ENCODE data around the gene SPDYC. TPM values are rescaled to one million over a fixed set of nuclear protein-coding genes. Genes with fewer than 3 reads are reported as not detected.

The SPDYC gene
- total and polyA plus RNA-seq, 2 of the 13 experiments (the other 11 are each of a cell fraction or from before 2014, with no cell fraction given) = 0.15 to 0.33 TPM

DNA sequence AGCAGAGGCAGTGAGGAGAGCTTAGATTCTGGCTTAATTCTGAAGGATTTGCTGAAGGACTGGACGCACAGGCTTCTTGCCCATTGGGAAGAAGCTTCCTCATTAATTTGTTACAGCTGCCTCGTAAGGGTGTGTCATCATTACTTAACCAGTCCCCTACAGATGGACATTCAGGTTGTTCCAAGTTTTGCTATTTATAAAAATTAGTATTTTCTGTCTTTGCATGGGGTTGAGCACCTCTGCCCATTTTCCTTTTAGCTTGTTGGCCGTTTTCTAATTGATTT lies 49.8 kb downstream of the SPDYC start (continued):
- TF ChIP-seq, protein P1, sequence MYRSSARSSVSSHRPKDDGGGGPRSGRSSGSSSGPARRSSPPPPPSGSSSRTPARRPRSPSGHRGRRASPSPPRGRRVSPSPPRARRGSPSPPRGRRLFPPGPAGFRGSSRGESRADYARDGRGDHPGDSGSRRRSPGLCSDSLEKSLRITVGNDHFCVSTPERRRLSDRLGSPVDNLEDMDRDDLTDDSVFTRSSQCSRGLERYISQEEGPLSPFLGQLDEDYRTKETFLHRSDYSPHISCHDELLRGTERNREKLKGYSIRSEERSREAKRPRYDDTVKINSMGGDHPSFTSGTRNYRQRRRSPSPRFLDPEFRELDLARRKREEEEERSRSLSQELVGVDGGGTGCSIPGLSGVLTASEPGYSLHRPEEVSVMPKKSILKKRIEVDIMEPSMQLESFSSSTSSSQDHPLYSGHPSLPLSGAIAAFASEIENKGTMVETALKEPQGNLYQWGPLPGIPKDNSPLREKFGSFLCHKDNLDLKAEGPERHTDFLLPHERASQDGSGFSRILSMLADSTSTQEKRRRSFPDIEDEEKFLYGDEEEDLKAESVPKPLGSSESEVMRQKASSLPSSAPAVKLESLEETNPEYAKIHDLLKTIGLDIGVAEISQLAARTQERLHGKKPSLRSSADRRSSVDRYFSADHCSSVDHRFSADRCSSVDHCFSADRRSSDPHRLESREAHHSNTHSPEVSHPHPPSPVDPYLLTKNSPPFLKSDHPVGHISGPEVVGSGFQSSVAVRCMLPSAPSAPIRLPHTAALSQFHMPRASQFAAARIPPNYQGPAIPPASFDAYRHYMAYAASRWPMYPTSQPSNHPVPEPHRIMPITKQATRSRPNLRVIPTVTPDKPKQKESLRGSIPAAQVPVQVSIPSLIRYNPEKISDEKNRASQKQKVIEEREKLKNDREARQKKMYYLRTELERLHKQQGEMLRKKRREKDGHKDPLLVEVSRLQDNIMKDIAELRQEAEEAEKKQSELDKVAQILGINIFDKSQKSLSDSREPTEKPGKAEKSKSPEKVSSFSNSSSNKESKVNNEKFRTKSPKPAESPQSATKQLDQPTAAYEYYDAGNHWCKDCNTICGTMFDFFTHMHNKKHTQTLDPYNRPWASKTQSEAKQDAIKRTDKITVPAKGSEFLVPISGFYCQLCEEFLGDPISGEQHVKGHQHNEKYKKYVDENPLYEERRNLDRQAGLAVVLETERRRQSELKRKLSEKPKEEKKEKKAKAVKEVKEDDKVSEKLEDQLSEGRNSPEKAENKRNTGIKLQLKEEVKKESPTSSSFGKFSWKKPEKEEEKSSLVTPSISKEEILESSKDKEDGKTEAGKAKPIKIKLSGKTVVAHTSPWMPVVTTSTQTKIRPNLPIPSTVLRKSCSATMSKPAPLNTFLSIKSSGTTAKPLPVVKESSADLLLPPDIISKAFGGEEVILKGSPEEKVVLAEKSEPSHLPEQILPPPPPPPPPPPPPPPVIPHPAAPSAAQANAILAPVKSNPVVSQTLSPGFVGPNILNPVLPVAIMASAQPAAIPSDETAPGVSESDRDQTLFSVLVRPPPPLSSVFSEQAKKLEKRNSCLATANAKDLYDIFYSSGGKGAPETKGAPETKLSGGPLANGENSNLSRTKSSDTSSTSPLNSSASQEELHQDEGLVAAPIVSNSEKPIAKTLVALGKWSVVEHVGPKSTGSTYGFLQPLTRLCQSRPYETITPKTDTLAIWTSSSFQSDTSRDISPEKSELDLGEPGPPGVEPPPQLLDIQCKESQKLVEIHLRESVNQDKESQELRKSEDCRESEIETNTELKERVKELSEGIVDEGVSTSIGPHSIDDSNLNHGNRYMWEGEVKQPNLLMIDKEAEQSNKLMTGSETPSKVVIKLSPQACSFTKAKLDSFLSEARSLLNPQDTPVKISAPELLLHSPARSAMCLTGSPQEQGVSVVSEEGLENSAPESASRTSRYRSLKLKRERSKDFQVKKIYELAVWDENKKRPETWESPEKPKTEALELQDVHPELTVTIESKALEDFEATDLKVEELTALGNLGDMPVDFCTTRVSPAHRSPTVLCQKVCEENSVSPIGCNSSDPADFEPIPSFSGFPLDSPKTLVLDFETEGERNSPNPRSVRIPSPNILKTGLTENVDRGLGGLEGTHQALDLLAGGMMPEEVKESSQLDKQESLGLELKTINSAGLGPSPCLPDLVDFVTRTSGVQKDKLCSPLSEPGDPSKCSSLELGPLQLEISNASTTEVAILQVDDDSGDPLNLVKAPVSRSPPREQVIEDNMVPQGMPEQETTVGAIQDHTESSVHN (CRISPR knock-in tag; IDR thresholded peaks at IDR 0.05) = no peak

DNA sequence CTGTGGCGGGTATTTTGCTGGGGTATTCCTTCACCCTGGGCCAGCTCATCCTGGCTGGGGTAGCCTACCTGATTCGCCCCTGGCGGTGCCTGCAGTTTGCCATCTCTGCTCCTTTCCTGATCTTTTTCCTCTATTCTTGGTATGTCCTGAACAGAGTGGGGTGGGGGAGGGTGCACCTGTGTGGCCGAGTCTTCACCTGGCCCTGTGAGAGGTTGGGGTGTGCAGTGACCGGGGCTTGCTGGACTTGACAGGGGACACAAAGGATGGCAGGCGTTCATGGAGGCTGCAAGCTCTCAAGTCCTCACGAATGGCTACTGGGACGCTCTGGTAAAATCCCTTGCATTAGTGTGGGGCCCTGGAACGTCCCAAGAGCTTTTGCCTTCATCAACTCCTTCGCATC lies 51.0 kb downstream of the SPDYC start:
- Histone ChIP-seq H3K36me3 (replicated peaks in 1 of 2; ENCODE audit: control insufficient read depth in 1 of 2, insufficient read depth in 2 of 2, low read length in 2 of 2) (no peaks in the 10 kb centered on the region), H3K27me3 (ENCODE audit: control insufficient read depth in 1 of 2, insufficient read depth in 2 of 2, low read length in 2 of 2) (peaks cover 0 to 8% of the 10 kb centered on the region in 2 experiments; a peak in 1 of 5 replicates), H3K27ac (ENCODE audit: extremely low read length, insufficient read depth, low read length) (no peak overlapping the region), H3K79me2 (ENCODE audit: insufficient read depth, low read length) (no peaks in the 10 kb centered on the region), H3K9me3 (ENCODE audit: low read length) (no peaks in the 10 kb centered on the region), H3K4me1 (ENCODE audit: insufficient read depth, low read length) (peaks cover 23% of the 10 kb centered on the region), H2AFZ (ENCODE audit: low read length) (no peak overlapping the region), H3K4me2 (ENCODE audit: low read depth, low read length) (no peak overlapping the region), H4K20me1 (ENCODE audit: insufficient read depth, low read length) (no peaks in the 10 kb centered on the region), H3K9ac (ENCODE audit: insufficient read depth, low read depth, low read length) (no peak overlapping the region), H3K4me3 (replicated peaks in 1 of 3; ENCODE audit: insufficient read depth in 1 of 3, low read depth in 2 of 3, low read length in 3 of 3) (no peak overlapping the region)
- no TSS peak for BruUV-seq (replicated peaks)
- intact Hi-C loops (cut with micrococcal nuclease; ENCODE audit: unreplicated experiment) (no loop called here), in situ Hi-C loops (cut with HindIII; ENCODE audit: extremely low pct_ligation_motif_present, low pct_unique_long_range_greater_than_20kb) (no loop called here)
- DNase-seq (ENCODE audit: low spot score) = no peak
- POLR2A ChIA-PET = interaction anchor here (1.0 kb wide), 1 partner anchor 41 kb away, joined by 3 read pairs; the partner anchor contains the start of gene POLA2
- WGBS (ENCODE audit: low lambda C conversion rate) = 73% methylated on average over 10 of the region's 10 CpGs
- ATAC-seq = no peak
- no peak for TF ChIP-seq SPEN (CRISPR knock-in tag; IDR thresholded peaks at IDR 0.05; ENCODE audit: low read depth)
- TF ChIP-seq TARDBP (CRISPR knock-in tag; IDR thresholded peaks at IDR 0.05) = no peak
- TF ChIP-seq, protein P2, sequence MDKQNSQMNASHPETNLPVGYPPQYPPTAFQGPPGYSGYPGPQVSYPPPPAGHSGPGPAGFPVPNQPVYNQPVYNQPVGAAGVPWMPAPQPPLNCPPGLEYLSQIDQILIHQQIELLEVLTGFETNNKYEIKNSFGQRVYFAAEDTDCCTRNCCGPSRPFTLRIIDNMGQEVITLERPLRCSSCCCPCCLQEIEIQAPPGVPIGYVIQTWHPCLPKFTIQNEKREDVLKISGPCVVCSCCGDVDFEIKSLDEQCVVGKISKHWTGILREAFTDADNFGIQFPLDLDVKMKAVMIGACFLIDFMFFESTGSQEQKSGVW (CRISPR knock-in tag; IDR thresholded peaks at IDR 0.05; ENCODE audit: borderline replicate concordance) = no peak
- TF ChIP-seq, protein P3, sequence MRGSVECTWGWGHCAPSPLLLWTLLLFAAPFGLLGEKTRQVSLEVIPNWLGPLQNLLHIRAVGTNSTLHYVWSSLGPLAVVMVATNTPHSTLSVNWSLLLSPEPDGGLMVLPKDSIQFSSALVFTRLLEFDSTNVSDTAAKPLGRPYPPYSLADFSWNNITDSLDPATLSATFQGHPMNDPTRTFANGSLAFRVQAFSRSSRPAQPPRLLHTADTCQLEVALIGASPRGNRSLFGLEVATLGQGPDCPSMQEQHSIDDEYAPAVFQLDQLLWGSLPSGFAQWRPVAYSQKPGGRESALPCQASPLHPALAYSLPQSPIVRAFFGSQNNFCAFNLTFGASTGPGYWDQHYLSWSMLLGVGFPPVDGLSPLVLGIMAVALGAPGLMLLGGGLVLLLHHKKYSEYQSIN (CRISPR knock-in tag; IDR thresholded peaks at IDR 0.05; ENCODE audit: borderline replicate concordance) = no peak
- no peak for TF ChIP-seq SCMH1 (CRISPR knock-in tag; IDR thresholded peaks at IDR 0.05; ENCODE audit: borderline replicate concordance)
- no peak for TF ChIP-seq TGIF2 (CRISPR knock-in tag; IDR thresholded peaks at IDR 0.05)
- CTCF ChIA-PET (ENCODE audit: low intra/inter-chr PET ratio, low total read pairs) = no interaction called here
- FAIRE-seq = no peak

Measured in HepG2 (cell line).